Natural killer cell (primary cell): Measurements from ENCODE around the gene RNF157. TPM values are rescaled to one million over a fixed set of nuclear protein-coding genes. Genes with fewer than 3 reads are reported as not detected.

ENCODE experiments used
- ATAC-seq, 3 donors: fragments of 150-1000 bp in 2 of 3; fragments of 200-7000 bp in 1 of 3; cut with Tn5 transposase; 1 replicate in 1 of 3; 2 replicates in 2 of 3; pipeline ENCODE4 v1.10.0; 2021; ENCODE audit warnings: mild to moderate bottlenecking in 2 of 3, moderate library complexity in 2 of 3
- DNase-seq, 2 donors: peaks; one replicate each; pipeline versions ENCODE4 v3.0.0 to v3.0.0-alpha.2; 2013 to 2021; ENCODE audit warnings: mixed read lengths in 1 of 2
- H3K27ac ChIP-seq: one replicate; pipeline ENCODE4 v1.5.1; 2013; ENCODE audit warnings: mild to moderate bottlenecking, low read length
- H3K27me3 ChIP-seq: one replicate; pipeline ENCODE4 v1.6.1; 2013; ENCODE audit warnings: low read length; ENCODE audit not compliant: control insufficient read depth, insufficient read depth
- H3K36me3 ChIP-seq: one replicate; pipeline ENCODE4 v1.6.1; 2013; ENCODE audit warnings: low read length; ENCODE audit not compliant: control insufficient read depth, insufficient read depth
- H3K4me1 ChIP-seq: one replicate; pipeline ENCODE4 v1.6.1; 2013; ENCODE audit warnings: low read length; ENCODE audit not compliant: control insufficient read depth, insufficient read depth
- H3K4me3 ChIP-seq: one replicate; pipeline ENCODE4 v1.5.1; 2013; ENCODE audit warnings: low read length
- H3K9me3 ChIP-seq: one replicate; pipeline ENCODE4 v1.6.1; 2013; ENCODE audit warnings: low read length; ENCODE audit not compliant: control insufficient read depth, insufficient read depth
- H3K27ac Mint-ChIP-seq, 2 donors: one replicate each; pipeline ENCODE4 v1.8.0; 2022; ENCODE audit warnings: mild to moderate bottlenecking in 2 of 2, mixed read lengths in 2 of 2, moderate library complexity in 1 of 2
- H3K27me3 Mint-ChIP-seq, 2 donors: one replicate each; pipeline ENCODE4 v1.8.0; 2022; ENCODE audit warnings: low read depth in 2 of 2, mixed read lengths in 2 of 2
- H3K36me3 Mint-ChIP-seq: one replicate; pipeline ENCODE4 v1.8.0; 2022; ENCODE audit warnings: mixed read lengths
- H3K4me1 Mint-ChIP-seq, 2 donors: one replicate each; pipeline ENCODE4 v1.8.0; 2022; ENCODE audit warnings: mixed read lengths in 2 of 2
- H3K4me3 Mint-ChIP-seq: one replicate; pipeline ENCODE4 v1.8.0; 2022; ENCODE audit warnings: mild to moderate bottlenecking, moderate library complexity, mixed read lengths
- H3K9me3 Mint-ChIP-seq, 2 donors: one replicate each; pipeline ENCODE4 v1.8.0; 2022; ENCODE audit warnings: mixed read lengths in 2 of 2
- WGBS: methylation state at CpG from one replicate; pipeline ENCODE4 v1.1.7; 2013; ENCODE audit warnings: missing lambda C conversion rate; ENCODE audit not compliant: insufficient coverage; 5-methylcytosine and 5-hydroxymethylcytosine counted together
- intact Hi-C: fragments of 100-400 bp; cut with micrococcal nuclease; formaldehyde crosslinking; loops from one replicate; pipeline ENCODE4 v1.14.2; 2022
- total RNA-seq, 4 donors: library from RNA; stranded (reverse); fragments of 120-200 nt in 1 of 4; gene quantifications; one replicate each; pipeline versions ENCODE4 v1.2.3 to v1.2.4, GENCODE V29; 2013 to 2022
- TF ChIP-seq, protein P1 (sequence below): fragments of 200-600 bp; IDR thresholded peaks from one replicate; pipeline ENCODE4 v1.8.0; 2022; ENCODE audit warnings: antibody characterized with exemption

The RNF157 gene
- total RNA-seq, 3 donors from 2014 or later (not counting 1 experiment from before 2014, with no cell fraction given) = 4.9 to 9.1 (median 8.5) TPM

DNA sequence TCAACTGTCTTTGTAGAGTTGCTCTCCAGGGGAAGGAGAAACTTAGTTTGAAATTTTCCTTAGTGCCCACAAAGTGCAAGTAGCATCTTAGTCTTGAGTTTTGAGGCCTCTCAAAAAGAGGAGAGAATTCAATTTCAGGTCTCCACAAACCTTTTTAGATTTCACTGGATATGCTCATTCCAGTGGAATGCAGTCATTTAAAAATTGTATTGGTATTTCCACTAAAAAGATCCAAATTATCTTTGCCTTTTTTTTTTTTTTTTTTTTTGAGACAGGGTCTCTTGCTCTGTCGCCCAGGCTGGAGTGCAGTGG is 92.3 kb downstream of the RNF157 start:
- H3K27ac ChIP-seq = no peak overlapping the region
- peaks cover 40 to 42% of the 10 kb centered on the region in 2 donors for H3K4me1 Mint-ChIP-seq

DNA sequence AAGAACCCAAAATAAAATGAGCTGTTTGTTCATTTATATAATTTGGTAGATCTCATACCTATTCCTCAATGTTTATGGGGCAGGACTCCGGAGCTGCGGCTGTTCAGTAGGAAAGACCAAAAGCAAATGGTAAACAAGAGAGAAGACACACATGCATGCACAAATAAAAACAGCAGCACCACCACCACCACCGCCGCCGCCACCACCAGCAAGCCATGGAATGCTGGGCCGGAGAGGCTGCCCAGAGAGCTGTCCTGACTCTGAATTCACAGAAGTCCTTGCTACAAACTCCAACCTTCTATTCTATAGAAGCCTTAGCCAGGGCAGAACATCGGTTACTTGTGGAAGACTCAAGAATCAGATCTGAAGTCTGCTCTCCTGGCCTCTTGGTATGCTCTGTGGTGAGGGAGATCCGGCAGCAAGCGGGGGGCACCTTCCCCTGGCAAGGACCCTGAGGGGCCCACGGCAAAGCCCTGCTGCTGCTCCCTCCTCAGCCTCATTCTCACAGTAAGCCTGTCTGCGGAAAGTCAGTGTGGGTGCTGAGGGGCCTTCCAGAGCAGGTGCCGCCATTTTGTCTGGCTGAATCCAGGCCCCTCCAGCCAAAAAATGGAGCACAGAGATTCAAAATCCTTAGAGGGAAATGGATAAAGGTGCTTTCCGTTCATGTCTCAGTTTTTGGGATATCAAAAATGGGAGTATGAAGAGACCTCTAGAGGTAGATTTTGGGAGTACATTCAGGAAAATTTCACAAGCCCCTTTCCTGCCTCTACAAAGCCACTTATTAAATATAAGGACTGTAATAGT is 92.9 kb downstream of the RNF157 start:
- Mint-ChIP-seq H3K9me3 (no peaks in the 10 kb centered on the region), H3K27ac (peak overlapping the region; percentile 94 to 95), H3K27me3 (no peaks in the 10 kb centered on the region), H3K36me3 (no peaks in the 10 kb centered on the region), H3K4me1 (peaks cover 45 to 48% of the 10 kb centered on the region in 2 donors), H3K4me3 (no peak overlapping the region)
- Histone ChIP-seq H3K27me3 (no peaks in the 10 kb centered on the region), H3K27ac (peak overlapping the region; percentile 5), H3K9me3 (no peaks in the 10 kb centered on the region), H3K4me3 (no peak overlapping the region), H3K4me1 (peaks cover 52% of the 10 kb centered on the region), H3K36me3 (no peaks in the 10 kb centered on the region)
- DNase-seq = no peak
- no peak for ATAC-seq
- TF ChIP-seq, protein P1, sequence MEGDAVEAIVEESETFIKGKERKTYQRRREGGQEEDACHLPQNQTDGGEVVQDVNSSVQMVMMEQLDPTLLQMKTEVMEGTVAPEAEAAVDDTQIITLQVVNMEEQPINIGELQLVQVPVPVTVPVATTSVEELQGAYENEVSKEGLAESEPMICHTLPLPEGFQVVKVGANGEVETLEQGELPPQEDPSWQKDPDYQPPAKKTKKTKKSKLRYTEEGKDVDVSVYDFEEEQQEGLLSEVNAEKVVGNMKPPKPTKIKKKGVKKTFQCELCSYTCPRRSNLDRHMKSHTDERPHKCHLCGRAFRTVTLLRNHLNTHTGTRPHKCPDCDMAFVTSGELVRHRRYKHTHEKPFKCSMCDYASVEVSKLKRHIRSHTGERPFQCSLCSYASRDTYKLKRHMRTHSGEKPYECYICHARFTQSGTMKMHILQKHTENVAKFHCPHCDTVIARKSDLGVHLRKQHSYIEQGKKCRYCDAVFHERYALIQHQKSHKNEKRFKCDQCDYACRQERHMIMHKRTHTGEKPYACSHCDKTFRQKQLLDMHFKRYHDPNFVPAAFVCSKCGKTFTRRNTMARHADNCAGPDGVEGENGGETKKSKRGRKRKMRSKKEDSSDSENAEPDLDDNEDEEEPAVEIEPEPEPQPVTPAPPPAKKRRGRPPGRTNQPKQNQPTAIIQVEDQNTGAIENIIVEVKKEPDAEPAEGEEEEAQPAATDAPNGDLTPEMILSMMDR = no peak
- intact Hi-C loops = no loop called here
- 93% methylated on average over 13 of the region's 13 CpGs for WGBS

More for the DNA sequence above, 92.3 kb downstream of the RNF157 start:
- WGBS = 92% methylated on average over 1 of the region's 1 CpG
- Histone ChIP-seq H3K36me3 (no peaks in the 10 kb centered on the region), H3K27me3 (no peaks in the 10 kb centered on the region), H3K4me3 (no peak overlapping the region), H3K4me1 (peaks cover 47% of the 10 kb centered on the region), H3K9me3 (no peaks in the 10 kb centered on the region)
- Mint-ChIP-seq H3K36me3 (no peaks in the 10 kb centered on the region), H3K9me3 (no peaks in the 10 kb centered on the region), H3K27ac (peak overlapping the region in 1 of 2 donors; percentile 16), H3K4me3 (no peak overlapping the region), H3K27me3 (no peaks in the 10 kb centered on the region)
- ATAC-seq (no peak), DNase-seq (no peak)
- TF ChIP-seq, protein P1 = no peak
- intact Hi-C loops = no loop called here

DNA sequence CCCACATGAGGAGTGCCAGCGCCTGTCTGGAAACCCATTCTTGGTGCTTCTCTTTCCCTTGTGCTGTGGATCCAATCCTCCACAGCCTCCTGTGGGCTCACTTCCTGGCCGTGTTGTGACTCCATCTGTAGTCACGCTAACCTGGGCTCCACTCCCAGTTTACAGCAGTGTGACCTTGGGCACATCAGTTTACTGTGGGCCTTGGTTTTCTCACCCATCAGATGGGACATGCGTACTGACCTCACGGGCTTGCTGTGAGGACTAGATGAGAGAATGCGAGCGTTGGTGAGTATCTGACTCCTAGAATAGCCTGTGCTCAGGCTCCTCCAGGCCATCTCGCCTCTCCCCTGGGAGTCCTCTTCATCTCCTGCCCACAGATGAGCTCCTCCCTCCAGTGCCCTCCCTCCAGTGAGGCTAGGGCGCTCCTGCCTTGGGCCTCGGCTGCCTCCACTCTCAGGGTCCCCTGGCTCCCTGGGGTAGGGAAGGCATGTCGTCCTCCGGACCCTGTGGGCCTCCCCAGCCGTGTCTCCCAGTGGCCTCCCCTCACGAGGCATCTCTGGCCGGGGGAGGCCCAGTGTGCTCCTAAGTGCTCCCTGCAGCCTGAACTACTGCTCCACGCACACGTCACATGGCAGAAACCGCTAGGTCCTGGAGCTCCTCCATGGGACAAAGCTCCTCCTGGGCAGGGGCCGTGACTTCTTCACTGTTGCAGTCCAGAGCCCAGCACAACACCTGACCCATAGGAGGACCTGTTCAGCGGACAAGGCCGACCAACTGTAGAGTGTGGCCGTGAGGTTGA is 94.0 kb downstream of the RNF157 start:
- WGBS = 83% methylated on average over 22 of the region's 22 CpGs
- no peaks in the 10 kb centered on the region for H3K36me3 ChIP-seq
- ATAC-seq (peak; percentile 34 to 47 (median 36)), DNase-seq (peak in 1 of 2 donors; percentile 61)
- H3K9me3 ChIP-seq = no peaks in the 10 kb centered on the region
- intact Hi-C loops = no loop called here
- peaks cover 63% of the 10 kb centered on the region for H3K4me1 ChIP-seq
- Mint-ChIP-seq H3K9me3 (no peaks in the 10 kb centered on the region), H3K36me3 (no peaks in the 10 kb centered on the region), H3K27me3 (peaks cover 0 to under 1% of the 10 kb centered on the region in 2 donors), H3K27ac (peak overlapping the region; percentile 94 to 95), H3K4me3 (peak overlapping the region; percentile 89), H3K4me1 (peaks cover 57 to 59% of the 10 kb centered on the region in 2 donors)
- TF ChIP-seq, protein P1 = no peak
- H3K27me3 ChIP-seq = no peaks in the 10 kb centered on the region
- H3K4me3 ChIP-seq = peak overlapping the region; percentile 28
- peak overlapping the region; percentile 95 for H3K27ac ChIP-seq
